Common myeloid progenitor, CD34-positive (primary cell): Measurements from ENCODE around the gene C1QL2.

Experiments used
- CTCF ChIA-PET: fragments of 350-600 bp; sonication (Branson Sonifier 250); formaldehyde crosslinking; loops from one replicate; lab custom pipeline; 2021; ENCODE audit warnings: antibody characterized with exemption; lab: Charles Lee
- POLR2A ChIA-PET: fragments of 350-600 bp; sonication (Branson Sonifier 250); formaldehyde crosslinking; loops from one replicate; lab custom pipeline; 2021; ENCODE audit warnings: antibody characterized with exemption; lab: Charles Lee
- DNase-seq, 3 donors: peaks; one replicate each; pipeline versions ENCODE4 v3.0.0 to v3.0.0-alpha.2; 2013
- H3K27ac ChIP-seq, 2 experiments: 1 replicate in 1 of 2; 2 replicates in 1 of 2; pipeline ENCODE4 v1.7.0; 2013; ENCODE audit warnings: inconsistent platforms in 2 of 2, low read length in 2 of 2, mild to moderate bottlenecking in 2 of 2, low read depth in 1 of 2, moderate library complexity in 1 of 2; ENCODE audit not compliant: severe bottlenecking in 2 of 2, insufficient read depth in 1 of 2, poor library complexity in 1 of 2
- H3K27me3 ChIP-seq, 5 experiments: replicated peaks in 2 of 5; 1 replicate in 3 of 5; 2 replicates in 2 of 5; pipeline versions ENCODE4 v1.6.1 to v1.7.0; 2013; ENCODE audit warnings: low read length in 4 of 5, mild to moderate bottlenecking in 2 of 5, moderate library complexity in 2 of 5, inconsistent platforms in 1 of 5; ENCODE audit not compliant: insufficient read depth in 5 of 5, control insufficient read depth in 4 of 5
- H3K36me3 ChIP-seq, 4 experiments: 1 replicate in 2 of 4; 2 replicates in 2 of 4; pipeline versions ENCODE4 v1.6.1 to v1.7.0; 2013; ENCODE audit warnings: low read length in 3 of 4, control low read depth in 1 of 4, mild to moderate bottlenecking in 1 of 4; ENCODE audit not compliant: control insufficient read depth in 4 of 4, insufficient read depth in 4 of 4
- H3K4me1 ChIP-seq, 4 experiments: 1 replicate in 3 of 4; 2 replicates in 1 of 4; pipeline versions ENCODE4 v1.6.1 to v1.7.1; 2013; ENCODE audit warnings: low read length in 3 of 4, mild to moderate bottlenecking in 3 of 4, control low read depth in 1 of 4, inconsistent platforms in 1 of 4, moderate library complexity in 1 of 4; ENCODE audit not compliant: control insufficient read depth in 4 of 4, insufficient read depth in 4 of 4; ENCODE audit errors: control extremely low read depth in 1 of 4
- H3K4me3 ChIP-seq, 7 experiments: 1 replicate in 4 of 7; 2 replicates in 3 of 7; pipeline versions ENCODE4 v1.5.1 to v1.7.0; 2013; ENCODE audit warnings: mild to moderate bottlenecking in 7 of 7, low read length in 6 of 7, moderate library complexity in 6 of 7, inconsistent platforms in 2 of 7, low read depth in 2 of 7, control low read depth in 1 of 7; ENCODE audit not compliant: insufficient read depth in 4 of 7, control insufficient read depth in 1 of 7; ENCODE audit errors: extremely low read depth in 1 of 7
- H3K9me3 ChIP-seq, 5 experiments: 1 replicate in 4 of 5; 2 replicates in 1 of 5; pipeline versions ENCODE4 v1.6.1 to v1.7.1; 2013; ENCODE audit warnings: low read length in 4 of 5, mild to moderate bottlenecking in 2 of 5, inconsistent platforms in 1 of 5, low read depth in 1 of 5, moderate library complexity in 1 of 5; ENCODE audit not compliant: control insufficient read depth in 4 of 5, insufficient read depth in 2 of 5; ENCODE audit errors: control extremely low read depth in 1 of 5
- WGBS: methylation state at CpG from one replicate; pipeline ENCODE4 v1.1.5; 2013; ENCODE audit not compliant: insufficient coverage; 5-methylcytosine and 5-hydroxymethylcytosine counted together

The C1QL2 gene

GRCh38 chr2:119122663-119123062 is 35.9 kb downstream of the C1QL2 start:
- no peaks in the 10 kb centered on the region for H3K4me1 ChIP-seq
- POLR2A ChIA-PET = no interaction called here
- CTCF ChIA-PET = interaction anchor here (1.1 to 6.5 kb wide), 2 partner anchors 15 to 16 kb away, joined by 3 to 44 read pairs; no protein-coding TSS in a partner anchor
- H3K27me3 ChIP-seq = peaks cover 0 to 72% (median 19%) of the 10 kb centered on the region in 5 experiments
- no peak for DNase-seq
- no peak overlapping the region for H3K27ac ChIP-seq
- WGBS = 93% methylated on average over 3 of the region's 5 CpGs
- H3K9me3 ChIP-seq = no peaks in the 10 kb centered on the region
- no peaks in the 10 kb centered on the region for H3K36me3 ChIP-seq
- H3K4me3 ChIP-seq = no peak overlapping the region

DNA sequence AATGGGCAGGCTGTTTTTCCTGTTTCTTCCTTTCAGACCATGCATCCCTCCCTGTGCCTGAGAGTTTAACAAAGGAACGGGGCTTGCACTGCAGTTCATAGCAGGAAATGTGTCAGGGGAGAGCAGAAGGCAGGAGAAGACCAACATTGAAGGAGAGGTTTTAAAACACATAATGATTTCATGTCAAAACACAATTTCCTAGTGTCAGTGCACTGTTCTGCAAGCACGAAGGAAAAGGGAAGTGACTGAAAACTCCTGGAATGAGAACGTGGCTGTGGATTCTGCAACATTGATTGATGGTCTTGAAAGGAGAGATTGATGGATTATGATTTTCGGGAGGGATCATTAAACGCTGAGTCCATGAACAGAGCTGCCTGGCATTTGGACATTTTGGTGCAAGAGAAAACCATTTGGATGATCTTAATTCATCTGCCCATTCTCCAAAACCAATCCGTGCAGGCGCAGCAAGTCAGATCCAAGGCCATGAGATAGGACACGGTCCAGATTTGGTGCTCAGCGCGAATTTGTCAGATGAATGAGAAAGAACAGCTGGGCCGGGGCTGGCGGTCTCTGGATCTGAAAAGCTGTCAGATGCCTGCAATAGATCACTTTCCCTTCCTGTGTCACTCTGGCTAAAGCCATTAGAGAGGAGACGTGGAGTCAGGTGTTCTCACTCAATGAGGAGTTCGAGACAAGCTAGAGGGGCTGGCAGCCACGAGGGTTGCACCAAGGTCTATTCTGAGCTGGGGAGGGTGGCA is 38.4 kb downstream of the C1QL2 start:
- Histone ChIP-seq H3K36me3 (no peaks in the 10 kb centered on the region), H3K4me3 (no peak overlapping the region), H3K4me1 (no peaks in the 10 kb centered on the region), H3K27ac (no peak overlapping the region), H3K9me3 (no peaks in the 10 kb centered on the region), H3K27me3 (peaks cover 0 to 66% (median 16%) of the 10 kb centered on the region in 5 experiments)
- ChIA-PET CTCF (no interaction called here), POLR2A (no interaction called here)
- no peak for DNase-seq
- 59% methylated on average over 14 of the region's 15 CpGs for WGBS

DNA sequence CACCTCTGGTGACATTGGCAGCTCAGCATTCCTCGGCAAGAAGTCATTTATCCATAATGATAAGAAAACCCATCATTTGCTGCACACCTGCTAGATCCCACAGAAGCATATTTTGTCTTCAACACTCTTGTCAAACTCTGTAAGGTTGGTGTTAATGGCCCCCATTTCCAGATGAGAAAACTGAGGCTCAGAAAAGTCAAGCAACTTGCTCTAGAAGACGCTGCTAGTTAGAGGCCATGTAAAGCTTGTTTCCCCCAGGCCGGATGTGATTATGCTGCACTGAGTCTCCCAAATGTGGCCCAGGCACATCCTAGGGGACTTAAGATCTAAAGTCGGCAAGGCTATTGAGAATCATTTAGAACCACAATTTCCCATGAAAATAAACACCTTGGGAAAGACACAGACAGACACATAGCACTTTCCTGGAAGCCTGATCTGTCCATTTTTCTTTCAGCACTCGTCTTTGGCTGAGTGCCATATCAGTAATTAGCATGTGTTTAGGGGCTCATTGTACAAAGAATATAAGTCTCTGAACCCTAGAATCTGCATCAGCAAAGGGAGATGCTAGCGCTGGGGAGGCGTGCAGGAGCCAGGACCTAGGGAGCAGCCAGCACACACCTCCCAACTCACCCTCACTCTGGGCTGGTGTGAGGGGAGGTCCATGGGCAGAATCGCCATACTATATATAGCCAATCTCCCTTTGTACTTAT is 39.3 kb downstream of the C1QL2 start:
- DNase-seq = no peak
- Histone ChIP-seq H3K27me3 (peaks cover 0 to 59% (median 13%) of the 10 kb centered on the region in 5 experiments), H3K4me1 (no peaks in the 10 kb centered on the region), H3K27ac (no peak overlapping the region), H3K9me3 (no peaks in the 10 kb centered on the region), H3K4me3 (no peak overlapping the region), H3K36me3 (no peaks in the 10 kb centered on the region)
- ChIA-PET POLR2A (no interaction called here), CTCF (no interaction called here)
- 90% methylated on average over 3 of the region's 8 CpGs for WGBS

GRCh38 chr2:119117891-119118882 is 40.4 kb downstream of the C1QL2 start:
- Histone ChIP-seq H3K27ac (no peak overlapping the region), H3K36me3 (no peaks in the 10 kb centered on the region), H3K9me3 (no peaks in the 10 kb centered on the region), H3K4me1 (no peaks in the 10 kb centered on the region), H3K4me3 (no peak overlapping the region), H3K27me3 (peaks cover 0 to 57% (median 15%) of the 10 kb centered on the region in 5 experiments)
- WGBS = 83% methylated on average over 7 of the region's 9 CpGs
- DNase-seq = no peak
- CTCF ChIA-PET = no interaction called here
- POLR2A ChIA-PET = no interaction called here

- no peaks in the 10 kb centered on the region for H3K9me3 ChIP-seq
- no peak overlapping the region for H3K27ac ChIP-seq
- no peaks in the 10 kb centered on the region for H3K36me3 ChIP-seq
- peaks cover 0 to 62% (median 15%) of the 10 kb centered on the region in 5 experiments for H3K27me3 ChIP-seq
- 76% methylated on average over 7 of the region's 7 CpGs for WGBS
- POLR2A ChIA-PET = no interaction called here
- H3K4me3 ChIP-seq = no peak overlapping the region
- DNase-seq = no peak
- CTCF ChIA-PET = no interaction called here
- no peaks in the 10 kb centered on the region for H3K4me1 ChIP-seq
Observed at GRCh38 chr2:119117408-119117807, 41.1 kb downstream of the C1QL2 start.

DNA sequence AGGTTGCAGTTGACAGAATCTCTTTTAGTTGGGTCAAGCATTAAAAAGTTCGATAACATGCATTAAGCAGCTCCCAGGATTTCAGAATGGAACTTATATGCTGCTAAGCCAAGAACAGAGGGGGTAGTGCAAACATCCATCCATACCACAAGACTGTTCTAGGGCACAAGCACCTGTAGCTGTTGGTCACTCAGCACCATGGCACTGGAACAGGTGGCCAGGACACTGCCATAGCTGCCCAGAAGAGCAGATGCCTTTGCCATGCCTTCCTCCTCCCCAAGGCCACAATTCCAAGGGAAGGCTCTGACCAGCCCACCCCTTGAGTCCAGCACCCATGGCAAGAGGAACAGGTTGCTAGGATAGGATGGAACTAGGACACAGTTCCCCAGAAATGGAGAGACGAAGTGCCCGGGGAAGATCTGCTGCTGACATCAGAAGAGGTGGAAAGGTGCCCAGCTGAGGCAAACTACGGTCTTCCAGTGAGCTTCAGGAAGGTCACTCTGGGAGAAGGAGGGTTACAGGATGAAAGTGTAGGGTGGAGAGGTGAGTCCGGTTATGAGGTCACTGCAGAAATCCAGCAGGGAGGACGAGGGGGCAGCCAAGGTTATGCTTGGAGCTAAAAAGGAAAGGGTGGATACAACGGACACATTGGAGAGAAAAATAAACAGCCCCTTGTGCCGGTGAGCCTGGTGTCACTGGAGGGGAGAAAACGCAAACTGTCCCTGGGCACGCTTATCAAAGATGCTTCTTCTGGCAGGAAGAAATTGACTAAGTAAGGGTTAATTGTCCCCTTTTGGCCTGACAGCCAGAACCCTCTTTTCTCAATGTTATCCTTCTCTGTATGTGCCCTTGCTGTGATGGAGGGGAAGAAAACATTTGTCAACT is 41.9 kb downstream of the C1QL2 start:
- 90% methylated on average over 9 of the region's 10 CpGs for WGBS
- H3K36me3 ChIP-seq = no peaks in the 10 kb centered on the region
- H3K27me3 ChIP-seq = peaks cover 0 to 67% (median 13%) of the 10 kb centered on the region in 5 experiments
- H3K4me1 ChIP-seq = no peaks in the 10 kb centered on the region
- ChIA-PET CTCF (no interaction called here), POLR2A (no interaction called here)
- no peak overlapping the region for H3K4me3 ChIP-seq
- DNase-seq = no peak
- H3K9me3 ChIP-seq = peaks cover 0 to 3% (median 0%) of the 10 kb centered on the region in 5 experiments
- H3K27ac ChIP-seq = no peak overlapping the region
